Neural cell (in vitro differentiated cells): ENCODE data around the gene EPHA1.

Experiments used
- CTCF ChIP-seq: fragments of 450-650 bp; IDR thresholded peaks from 2 replicates; pipeline ENCODE4 v1.5.1; 2014; ENCODE audit warnings: antibody characterized with exemption, mild to moderate bottlenecking, moderate library complexity; ENCODE audit not compliant: poor library complexity, severe bottlenecking
- EZH2 ChIP-seq: fragments of 200-600, 300-800 bp; shearing (Covaris generic), sonication (generic); IDR thresholded peaks from 2 replicates; pipeline ENCODE4 v1.6.1; 2014; ENCODE audit warnings: antibody characterized with exemption, low read length, borderline replicate concordance, mild to moderate bottlenecking; ENCODE audit not compliant: insufficient read depth, poor library complexity, severe bottlenecking
- TAF1 ChIP-seq: IDR thresholded peaks from 2 replicates; pipeline ENCODE4 v1.6.1; 2012; ENCODE audit warnings: low read depth

- TF ChIP-seq EZH2 (no peak), CTCF (no peak), TAF1 (no peak)
These were observed 56.1 kb downstream of the EPHA1 start for GRCh38 chr7:143352531-143353002.
